ENCODE results near the gene SERPINA12.
"Not testable (repeated sequence)": the region's sequence is repeated elsewhere in the genome, so short reads cannot be mapped to it uniquely, and the experiment has no call there.

Gene SERPINA12

DNA sequence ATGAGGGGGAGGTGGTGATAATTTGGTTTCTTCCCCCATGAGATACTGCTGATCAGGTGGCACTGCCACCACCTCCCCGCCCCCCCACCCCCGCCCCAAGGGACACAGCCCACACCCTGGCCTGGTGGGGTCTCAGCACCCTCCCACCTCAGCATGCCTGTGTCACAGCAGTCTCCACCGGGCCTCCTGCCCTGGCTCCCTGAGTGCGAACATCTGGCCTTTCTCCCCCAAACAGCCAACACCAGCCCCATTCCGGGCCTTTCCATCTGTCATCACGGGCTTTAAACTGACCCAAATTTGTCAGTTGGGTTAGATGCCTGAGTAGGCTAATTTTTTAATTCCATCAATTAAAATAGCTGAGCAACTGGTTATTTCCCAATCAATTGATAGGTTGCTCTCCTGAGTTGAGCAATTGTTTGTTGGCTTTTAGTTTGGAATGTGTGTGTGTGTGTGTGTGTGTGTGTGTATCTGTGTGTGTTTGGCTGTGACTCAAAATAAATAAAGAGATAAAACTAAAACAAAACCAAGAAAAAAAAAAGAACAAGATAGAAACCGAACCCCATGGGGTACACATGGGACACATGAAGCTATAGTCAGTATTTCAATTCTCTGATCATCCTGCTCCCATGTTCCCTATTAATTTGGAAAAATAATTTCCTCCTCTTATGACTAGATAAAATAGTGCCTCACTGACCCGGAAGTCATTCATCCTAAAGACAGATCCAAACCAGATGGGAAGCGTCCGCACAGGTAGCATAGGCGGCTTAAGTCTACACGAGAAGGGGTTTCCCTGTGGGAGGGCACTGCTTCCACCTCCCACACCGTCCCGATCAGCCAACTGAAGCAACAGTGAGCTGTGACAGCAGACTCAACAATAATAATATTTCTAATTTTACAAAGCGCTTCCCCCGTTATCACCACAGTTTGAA, 7.4 kb downstream of the SERPINA12 start:
- no peak overlapping the region for H3K4me3 ChIP-seq (ENCODE audit: low read length)
- DNase-seq (ENCODE audit: low read depth, low spot score): no peak

- DNase-seq (ENCODE audit: low read depth, low spot score): no peak
- H3K4me3 ChIP-seq (ENCODE audit: low read length): no peak overlapping the region
Measured at GRCh38 chr14:94500264-94500663, 9.0 kb downstream of the SERPINA12 start.

DNA sequence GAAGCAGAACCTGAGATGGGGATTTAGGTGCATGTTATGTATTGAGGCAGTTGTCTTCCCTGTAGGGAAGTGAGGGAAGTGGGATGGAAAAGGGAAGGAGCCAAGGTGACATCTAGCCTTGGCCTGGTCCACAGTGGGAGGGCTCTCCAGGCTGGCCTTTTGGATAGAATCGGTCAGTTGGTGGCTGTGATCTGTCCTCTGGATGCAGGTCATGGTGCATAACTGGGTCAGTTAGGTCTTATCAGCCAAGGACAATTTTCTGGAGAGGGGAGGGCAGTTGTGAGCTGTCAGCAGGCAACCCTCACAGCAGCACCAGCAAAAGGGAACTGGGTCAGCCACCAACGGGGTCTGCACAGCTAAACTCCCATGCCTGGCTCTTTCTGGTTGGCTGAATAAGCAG, 9.6 kb downstream of the SERPINA12 start:
- no peak for DNase-seq (ENCODE audit: low read depth, low spot score)
- H3K4me3 ChIP-seq (ENCODE audit: low read length): no peak overlapping the region

DNA sequence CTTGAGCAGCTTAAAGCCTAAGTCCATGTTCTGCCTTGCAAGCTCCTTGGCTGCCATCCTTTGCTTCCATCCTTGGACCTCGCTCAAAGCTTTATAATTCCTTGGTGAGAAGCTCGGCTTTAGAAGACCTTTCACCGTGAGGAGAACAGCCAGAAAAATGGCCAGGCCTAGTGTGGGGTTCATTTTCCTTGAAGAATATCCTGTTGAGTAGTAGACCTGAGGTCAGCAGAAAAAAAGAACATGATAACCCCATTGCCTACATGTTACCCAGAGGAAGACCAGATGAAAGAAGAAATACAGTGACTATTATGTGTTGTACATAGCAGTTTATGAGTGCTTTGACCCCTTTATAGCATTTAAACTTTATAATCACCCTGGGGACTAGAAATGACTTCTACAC, 11.1 kb downstream of the SERPINA12 start:
- H3K4me3 ChIP-seq (ENCODE audit: low read length): no peak overlapping the region
- no peak for DNase-seq (ENCODE audit: low read depth, low spot score)

DNA sequence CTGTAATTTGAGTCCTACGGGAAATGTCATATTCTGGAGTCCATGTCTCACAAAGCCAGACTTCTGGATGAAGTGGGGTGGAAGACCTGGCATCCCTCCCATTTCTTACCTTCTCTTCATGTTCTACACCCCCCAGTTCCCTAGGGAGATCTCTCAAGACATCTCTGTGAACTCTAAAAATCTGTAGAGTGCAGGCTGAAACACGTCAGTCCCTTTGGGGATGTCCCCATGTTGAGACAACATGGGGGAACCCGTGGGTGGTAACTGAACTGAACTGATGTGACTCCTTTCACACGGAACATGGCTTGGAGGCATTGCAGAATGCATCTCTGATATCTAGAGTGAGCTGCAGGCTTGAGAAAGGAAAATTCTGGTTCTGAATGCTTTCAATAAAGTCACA, 15.2 kb downstream of the SERPINA12 start:
- no peak for DNase-seq (ENCODE audit: low read depth, low spot score)
- H3K4me3 ChIP-seq (ENCODE audit: low read length): no peak overlapping the region

DNA sequence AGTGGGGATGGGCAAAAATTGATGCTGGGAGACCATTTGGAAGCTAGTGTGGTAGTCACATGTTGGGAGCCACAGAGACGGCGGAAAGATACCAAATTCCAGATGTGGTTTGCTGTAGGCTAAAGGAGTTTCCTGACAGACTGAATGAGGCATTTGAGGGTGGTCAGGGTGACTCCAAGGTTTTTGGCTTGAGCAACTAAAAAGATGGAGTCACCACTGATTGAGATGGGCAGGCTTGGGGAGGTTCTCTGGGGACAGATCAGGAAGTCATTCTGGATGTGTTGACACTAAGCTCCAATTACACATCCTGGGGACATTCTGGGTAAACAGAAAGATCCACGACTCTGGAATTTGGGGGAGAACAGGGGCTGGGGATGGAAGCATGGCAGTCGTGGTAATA, 17.8 kb downstream of the SERPINA12 start:
- no peak overlapping the region for H3K4me3 ChIP-seq (ENCODE audit: low read length)
- DNase-seq (ENCODE audit: low read depth, low spot score): no peak

GRCh38 chr14:94489336-94489735, 19.9 kb downstream of the SERPINA12 start:
- no peak for DNase-seq (ENCODE audit: low read depth, low spot score)
- H3K4me3 ChIP-seq (ENCODE audit: low read length): no peak overlapping the region

GRCh38 chr14:94486883-94487282, 22.4 kb downstream of the SERPINA12 start:
- no peak for DNase-seq (ENCODE audit: low read depth, low spot score)
- H3K4me3 ChIP-seq (ENCODE audit: low read length): no peak overlapping the region

DNA sequence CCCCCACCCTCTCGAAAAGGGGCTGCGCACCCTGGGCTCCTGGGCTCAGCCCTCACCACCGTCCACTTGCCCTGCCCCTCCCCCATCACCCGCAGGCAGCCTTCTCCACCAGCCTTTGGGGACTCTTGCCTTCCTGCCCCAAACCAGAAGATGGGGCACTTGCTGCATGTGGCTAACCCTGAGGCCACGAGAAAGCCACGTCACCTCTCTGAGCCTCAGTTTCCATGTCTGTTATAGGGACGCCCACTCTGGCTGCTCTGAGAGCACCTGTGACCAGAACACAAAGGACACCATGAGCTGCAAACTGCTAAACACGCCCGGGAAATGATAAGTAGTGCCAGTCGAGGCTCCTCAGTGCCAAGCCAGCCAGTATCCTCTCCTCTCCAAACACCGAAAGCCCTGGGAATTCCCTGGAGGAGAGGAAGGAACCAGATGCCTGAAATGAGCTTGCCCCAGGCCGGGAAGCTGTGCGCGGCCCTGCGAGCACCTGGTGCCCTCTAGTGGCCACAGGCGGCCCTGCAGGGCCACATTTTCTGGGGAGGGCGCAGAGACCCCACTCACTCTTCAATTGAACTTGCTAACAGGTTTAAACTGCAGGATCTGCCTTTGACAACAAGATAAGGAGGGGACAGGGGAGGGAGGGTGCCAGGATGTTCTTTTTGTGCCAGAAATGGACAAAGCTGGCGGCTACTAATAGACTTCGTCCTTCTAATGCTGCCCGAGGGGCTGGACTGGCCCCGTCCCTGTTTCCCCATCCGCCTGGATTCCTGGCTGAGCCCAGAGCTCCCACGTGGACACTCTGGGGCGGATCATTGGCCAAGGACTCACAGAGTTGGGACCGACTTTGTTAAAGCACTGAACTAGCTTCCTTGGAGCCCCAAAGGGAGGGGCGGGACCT, 23.1 kb downstream of the SERPINA12 start:
- H3K4me3 ChIP-seq (ENCODE audit: low read length): no peak overlapping the region
- no peak for DNase-seq (ENCODE audit: low read depth, low spot score)

- no peak for DNase-seq (ENCODE audit: low read depth, low spot score)
- no peak overlapping the region for H3K4me3 ChIP-seq (ENCODE audit: low read length)
Measured at GRCh38 chr14:94484481-94484880, 24.8 kb downstream of the SERPINA12 start.

DNA sequence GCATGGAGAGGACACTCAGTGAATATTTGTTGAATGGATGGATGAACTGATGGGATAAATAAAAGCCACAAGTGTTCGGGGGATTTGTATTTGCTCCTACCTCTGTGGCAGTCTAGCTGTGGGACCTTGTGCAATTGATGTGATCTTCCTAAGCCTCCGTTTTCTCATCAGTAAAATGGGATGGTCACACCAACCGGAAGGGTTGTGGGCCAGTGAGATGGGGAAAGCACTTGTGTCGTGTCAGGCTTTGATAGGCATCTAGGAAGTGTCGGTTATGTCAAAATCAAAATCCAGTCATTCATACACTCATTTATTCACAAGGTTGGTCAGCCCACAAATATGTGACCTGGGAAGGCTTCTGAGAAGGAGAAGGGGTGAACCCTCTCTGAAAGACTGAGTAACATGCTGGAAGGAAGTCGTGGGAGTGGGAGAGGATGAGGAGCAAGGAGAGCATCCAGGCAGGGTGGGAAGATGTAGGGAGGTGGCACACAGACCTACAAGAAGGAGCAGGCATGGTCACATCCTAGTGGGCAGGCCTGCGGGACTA, 25.5 kb downstream of the SERPINA12 start:
- no peak for DNase-seq (ENCODE audit: low read depth, low spot score)
- no peak overlapping the region for H3K4me3 ChIP-seq (ENCODE audit: low read length)

GRCh38 chr14:94483071-94483451, 26.2 kb downstream of the SERPINA12 start:
- H3K4me3 ChIP-seq (ENCODE audit: low read length): no peak overlapping the region
- DNase-seq (ENCODE audit: low read depth, low spot score): no peak

GRCh38 chr14:94482132-94483070, 26.9 kb downstream of the SERPINA12 start:
- H3K4me3 ChIP-seq (ENCODE audit: low read length); DNase-seq (ENCODE audit: low read depth, low spot score): not testable (repeated sequence)

- no peak for DNase-seq (ENCODE audit: low read depth, low spot score)
- no peak overlapping the region for H3K4me3 ChIP-seq (ENCODE audit: low read length)
Measured at GRCh38 chr14:94481468-94482131, 27.7 kb downstream of the SERPINA12 start.

- H3K4me3 ChIP-seq (ENCODE audit: low read length): no peak overlapping the region
- DNase-seq (ENCODE audit: low read depth, low spot score): no peak
Measured at GRCh38 chr14:94480809-94481208, 28.5 kb downstream of the SERPINA12 start.

DNA sequence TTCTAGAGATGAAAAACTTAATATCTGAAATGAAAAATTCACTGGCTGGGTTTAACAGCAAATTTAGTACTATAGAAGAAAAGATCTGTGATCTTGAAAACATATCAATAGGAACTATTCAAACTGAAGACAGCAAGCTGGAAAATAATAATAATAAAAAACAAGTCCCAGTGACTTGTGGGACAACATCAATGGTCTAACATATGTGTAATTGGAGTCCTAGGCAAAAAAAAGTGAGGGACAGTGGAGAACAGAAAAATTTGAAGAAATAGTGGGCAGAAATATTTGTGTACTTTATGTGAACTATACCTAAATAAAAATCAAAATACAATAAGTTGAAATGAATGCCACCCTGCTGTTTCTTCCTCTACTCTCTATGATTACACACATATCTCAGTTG, 30.8 kb downstream of the SERPINA12 start:
- DNase-seq (ENCODE audit: low read depth, low spot score): no peak
- no peak overlapping the region for H3K4me3 ChIP-seq (ENCODE audit: low read length)

DNA sequence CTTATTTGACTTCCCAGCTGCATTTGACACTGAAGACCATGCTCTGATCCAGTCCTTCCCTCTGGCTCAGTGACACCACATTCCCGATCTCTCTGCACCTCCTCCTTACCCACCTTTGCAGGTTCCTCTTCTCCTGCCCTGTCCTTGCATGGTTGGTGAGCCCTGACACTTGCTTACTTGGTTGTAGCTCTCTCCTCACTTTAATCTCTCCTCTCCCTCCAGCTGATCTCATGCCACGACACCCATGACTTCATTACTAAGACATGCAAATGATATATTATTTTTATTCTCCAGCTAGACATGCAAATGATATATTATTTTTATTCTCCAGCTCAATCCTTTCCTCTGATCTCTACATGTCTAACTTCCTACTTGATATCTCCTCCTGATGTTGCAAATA, 33.2 kb downstream of the SERPINA12 start, which contains the start of gene SERPINA9:
Gene SERPINA9, minus strand, starts transcription at position 175 of the 400 bp plus-strand sequence. CDS start 6,357 bp downstream, outside the sequence.
- no peak within 1 kb of the TSS for H3K4me3 ChIP-seq (ENCODE audit: low read length)

GRCh38 chr14:94474581-94475031, 34.7 kb downstream of the SERPINA12 start:
- H3K4me3 ChIP-seq (ENCODE audit: low read length): no peak overlapping the region
- no peak for DNase-seq (ENCODE audit: low read depth, low spot score)

More for the DNA sequence above, 33.2 kb downstream of the SERPINA12 start, which contains the start of gene SERPINA9:
- no peak for DNase-seq (ENCODE audit: low read depth, low spot score)

All from Jurkat, Clone E6-1 (cell line).